B cell (primary cell): Measurements from ENCODE around the gene GDPD4. TPM values are rescaled to one million over a fixed set of nuclear protein-coding genes. Genes with fewer than 3 reads are reported as not detected.

ENCODE experiments used
- ATAC-seq: fragments of 200-7000 bp; cut with Tn5 transposase; one replicate; pipeline ENCODE4 v1.10.0; 2021; ENCODE audit warnings: low read depth, mild to moderate bottlenecking, moderate number of reproducible peaks, moderate library complexity
- CTCF ChIA-PET: fragments of 350-600 bp; sonication (Branson Sonifier 250); formaldehyde crosslinking; loops from one replicate; lab custom pipeline; 2021; ENCODE audit warnings: antibody characterized with exemption, inconsistent platforms; lab: Charles Lee
- POLR2A ChIA-PET: fragments of 350-600 bp; sonication (Branson Sonifier 250); formaldehyde crosslinking; loops from one replicate; lab custom pipeline; 2021; ENCODE audit warnings: antibody characterized with exemption; lab: Charles Lee
- DNase-seq: peaks from one replicate; pipeline ENCODE4 v3.0.0; 2013
- H2AFZ ChIP-seq: 2 replicates; pipeline ENCODE4 v1.6.1; 2012; ENCODE audit warnings: mild to moderate bottlenecking, low read depth, low read length; ENCODE audit not compliant: insufficient read depth, poor library complexity, severe bottlenecking
- H3K27ac ChIP-seq, 2 donors: 1 replicate in 1 of 2; 2 replicates in 1 of 2; pipeline ENCODE4 v1.5.1; 2012 to 2013; ENCODE audit warnings: low read length in 2 of 2, mild to moderate bottlenecking in 2 of 2, moderate library complexity in 1 of 2
- H3K27me3 ChIP-seq, 4 experiments: fragments of 200-600 bp in 1 of 4; sonication (generic) in 1 of 4; replicated peaks in 1 of 4; 1 replicate in 2 of 4; 2 replicates in 2 of 4; pipeline versions ENCODE4 v1.6.1 to v1.7.0; 2013 to 2016; ENCODE audit warnings: low read length in 3 of 4, mild to moderate bottlenecking in 2 of 4, mixed read lengths in 1 of 4, moderate library complexity in 1 of 4; ENCODE audit not compliant: insufficient read depth in 4 of 4, control insufficient read depth in 3 of 4; ENCODE audit errors: control extremely low read depth in 1 of 4
- H3K36me3 ChIP-seq, 2 experiments: replicated peaks in 1 of 2; 1 replicate in 1 of 2; 2 replicates in 1 of 2; pipeline versions ENCODE4 v1.6.1 to v1.7.1; 2013; ENCODE audit warnings: low read length in 1 of 2; ENCODE audit not compliant: insufficient read depth in 2 of 2, control insufficient read depth in 1 of 2; ENCODE audit errors: control extremely low read depth in 1 of 2, extremely low read depth in 1 of 2
- H3K4me1 ChIP-seq, 2 donors: fragments of 200-600 bp in 1 of 2; sonication (generic) in 1 of 2; 1 replicate in 1 of 2; 2 replicates in 1 of 2; pipeline versions ENCODE4 v1.5.1 to v1.6.1; 2013 to 2017; ENCODE audit warnings: low read length in 2 of 2; ENCODE audit not compliant: control insufficient read depth in 2 of 2, insufficient read depth in 2 of 2
- H3K4me2 ChIP-seq: replicated peaks from 2 replicates; pipeline ENCODE3; 2012; ENCODE audit warnings: mild to moderate bottlenecking, low read depth, low read length; ENCODE audit not compliant: poor library complexity, severe bottlenecking
- H3K4me3 ChIP-seq, 5 experiments: fragments of 200-600 bp in 1 of 5; sonication (generic) in 1 of 5; 1 replicate in 3 of 5; 2 replicates in 2 of 5; pipeline versions ENCODE4 v1.5.1 to v1.7.0; 2011 to 2016; ENCODE audit warnings: low read length in 4 of 5, mild to moderate bottlenecking in 4 of 5, low read depth in 2 of 5, control low read depth in 1 of 5, moderate library complexity in 1 of 5; ENCODE audit not compliant: insufficient read depth in 1 of 5; ENCODE audit errors: control extremely low read depth in 1 of 5, extremely low read depth in 1 of 5
- H3K79me2 ChIP-seq: fragments of 200-600 bp; sonication (generic); one replicate; pipeline ENCODE4 v1.6.0; 2016; ENCODE audit warnings: low read length; ENCODE audit not compliant: control insufficient read depth, insufficient read depth
- H3K9ac ChIP-seq: fragments of 200-600 bp; sonication (generic); 2 replicates; pipeline ENCODE4 v1.6.1; 2017; ENCODE audit warnings: mild to moderate bottlenecking, low read length, moderate library complexity
- H3K9me3 ChIP-seq, 3 donors: one replicate each; pipeline versions ENCODE4 v1.6.1 to v1.7.1; 2013; ENCODE audit warnings: low read length in 2 of 3; ENCODE audit not compliant: control insufficient read depth in 2 of 3, insufficient read depth in 1 of 3; ENCODE audit errors: control extremely low read depth in 1 of 3
- H4K20me1 ChIP-seq: 2 replicates; pipeline ENCODE4 v1.6.0; 2012; ENCODE audit warnings: mild to moderate bottlenecking, low read length; ENCODE audit not compliant: insufficient read depth, control insufficient read depth, poor library complexity, severe bottlenecking
- H3K27ac Mint-ChIP-seq: one replicate; pipeline ENCODE4 v1.8.0; 2021; ENCODE audit warnings: mixed read lengths
- H3K27me3 Mint-ChIP-seq: one replicate; pipeline ENCODE4 v1.8.0; 2021; ENCODE audit warnings: mixed read lengths
- H3K4me1 Mint-ChIP-seq: one replicate; pipeline ENCODE4 v1.8.0; 2021; ENCODE audit warnings: mixed read lengths
- H3K4me3 Mint-ChIP-seq: one replicate; pipeline ENCODE4 v1.8.0; 2021; ENCODE audit warnings: mixed read lengths
- H3K9me3 Mint-ChIP-seq: one replicate; pipeline ENCODE4 v1.8.0; 2022; ENCODE audit warnings: mixed read lengths; ENCODE audit not compliant: insufficient read depth
- EZH2 ChIP-seq: IDR thresholded peaks from 2 replicates; pipeline ENCODE4 v1.6.1; 2012; ENCODE audit warnings: borderline replicate concordance, low read depth, mild to moderate bottlenecking, moderate library complexity, low read length; ENCODE audit not compliant: insufficient read depth, poor library complexity, severe bottlenecking
- WGBS: methylation state at CpG from one replicate; pipeline ENCODE4 v1.1.5; 2013; ENCODE audit warnings: missing lambda C conversion rate; ENCODE audit not compliant: insufficient coverage; 5-methylcytosine and 5-hydroxymethylcytosine counted together
- intact Hi-C: fragments of 100-400 bp; cut with micrococcal nuclease; formaldehyde crosslinking; loops from one replicate; pipeline ENCODE4 v1.10.0; 2022
- polyA plus RNA-seq: library from polyadenylated mRNA; depleted of rRNA; stranded (reverse); fragments of >200 nt; gene quantifications from 2 replicates; pipeline ENCODE4 v1.2.3, GENCODE V29; 2012
- total RNA-seq, 2 donors: library from RNA; stranded (reverse); fragments of 120-200 nt in 1 of 2; gene quantifications; 1 replicate in 1 of 2; 2 replicates in 1 of 2; pipeline versions ENCODE4 v1.2.3 to v1.2.4, GENCODE V29; 2013 to 2022
- TF ChIP-seq, protein P1 (sequence below): fragments of 200-600 bp; IDR thresholded peaks from one replicate; pipeline ENCODE4 v1.8.0; 2022; ENCODE audit warnings: antibody characterized with exemption, mild to moderate bottlenecking

The GDPD4 gene
- total and polyA plus RNA-seq, 2 donors (not counting 1 experiment from before 2014, with no cell fraction given) = not detected

DNA sequence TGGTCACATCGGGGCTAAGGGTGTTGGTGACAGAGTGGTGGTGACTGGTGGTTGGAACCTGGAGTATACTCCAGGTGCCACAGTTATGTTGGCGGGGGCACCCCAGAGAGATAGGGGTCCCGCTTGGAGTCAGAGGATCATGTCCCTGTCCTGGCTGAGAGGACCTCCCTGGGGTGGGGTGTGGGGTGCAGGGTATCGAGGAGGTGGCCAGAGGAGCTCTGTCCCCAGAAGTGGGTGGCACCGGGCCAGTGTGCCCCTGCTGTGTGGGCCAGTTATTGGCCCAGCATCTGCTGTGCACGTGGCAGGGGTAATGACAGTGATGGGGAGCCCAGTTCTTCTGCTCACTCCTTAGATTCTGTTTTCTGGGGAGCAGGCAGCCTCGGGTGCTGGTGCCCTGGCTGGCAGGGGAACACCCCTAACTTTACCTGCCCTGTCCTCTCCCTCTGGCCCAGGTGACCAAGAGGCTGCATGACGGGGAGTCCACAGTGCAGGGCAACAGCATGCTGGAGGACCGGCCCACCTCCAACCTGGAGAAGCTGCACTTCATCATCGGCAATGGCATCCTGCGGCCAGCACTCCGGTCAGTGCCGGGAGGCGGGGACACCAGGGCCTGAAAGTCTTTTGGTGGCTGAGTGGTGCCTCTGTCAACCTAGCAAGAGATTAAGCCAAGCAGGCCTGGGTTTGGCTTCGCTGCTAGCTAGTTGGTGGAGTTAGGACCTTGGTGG is 117.2 kb downstream of the GDPD4 start:
- Histone ChIP-seq H3K79me2 (no peaks in the 10 kb centered on the region), H3K9me3 (no peaks in the 10 kb centered on the region), H3K4me3 (no peak overlapping the region), H3K27ac (no peak overlapping the region), H3K27me3 (no peaks in the 10 kb centered on the region), H2AFZ (no peak overlapping the region), H4K20me1 (no peaks in the 10 kb centered on the region), H3K9ac (no peak overlapping the region), H3K4me1 (no peaks in the 10 kb centered on the region), H3K36me3 (no peaks in the 10 kb centered on the region), H3K4me2 (no peak overlapping the region)
- H3K4me3 Mint-ChIP-seq = no peak overlapping the region
- no peaks in the 10 kb centered on the region for H3K27me3 Mint-ChIP-seq
- H3K4me1 Mint-ChIP-seq = no peaks in the 10 kb centered on the region
- TF ChIP-seq EZH2 = no peak
- TF ChIP-seq, protein P1, sequence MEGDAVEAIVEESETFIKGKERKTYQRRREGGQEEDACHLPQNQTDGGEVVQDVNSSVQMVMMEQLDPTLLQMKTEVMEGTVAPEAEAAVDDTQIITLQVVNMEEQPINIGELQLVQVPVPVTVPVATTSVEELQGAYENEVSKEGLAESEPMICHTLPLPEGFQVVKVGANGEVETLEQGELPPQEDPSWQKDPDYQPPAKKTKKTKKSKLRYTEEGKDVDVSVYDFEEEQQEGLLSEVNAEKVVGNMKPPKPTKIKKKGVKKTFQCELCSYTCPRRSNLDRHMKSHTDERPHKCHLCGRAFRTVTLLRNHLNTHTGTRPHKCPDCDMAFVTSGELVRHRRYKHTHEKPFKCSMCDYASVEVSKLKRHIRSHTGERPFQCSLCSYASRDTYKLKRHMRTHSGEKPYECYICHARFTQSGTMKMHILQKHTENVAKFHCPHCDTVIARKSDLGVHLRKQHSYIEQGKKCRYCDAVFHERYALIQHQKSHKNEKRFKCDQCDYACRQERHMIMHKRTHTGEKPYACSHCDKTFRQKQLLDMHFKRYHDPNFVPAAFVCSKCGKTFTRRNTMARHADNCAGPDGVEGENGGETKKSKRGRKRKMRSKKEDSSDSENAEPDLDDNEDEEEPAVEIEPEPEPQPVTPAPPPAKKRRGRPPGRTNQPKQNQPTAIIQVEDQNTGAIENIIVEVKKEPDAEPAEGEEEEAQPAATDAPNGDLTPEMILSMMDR = no peak
- CTCF ChIA-PET = no interaction called here
- no peaks in the 10 kb centered on the region for H3K9me3 Mint-ChIP-seq
- no peak overlapping the region for H3K27ac Mint-ChIP-seq
- 95% methylated on average over 15 of the region's 15 CpGs for WGBS
- intact Hi-C loops = no loop called here
- DNase-seq = no peak
- no peak for ATAC-seq
- POLR2A ChIA-PET = no interaction called here

DNA sequence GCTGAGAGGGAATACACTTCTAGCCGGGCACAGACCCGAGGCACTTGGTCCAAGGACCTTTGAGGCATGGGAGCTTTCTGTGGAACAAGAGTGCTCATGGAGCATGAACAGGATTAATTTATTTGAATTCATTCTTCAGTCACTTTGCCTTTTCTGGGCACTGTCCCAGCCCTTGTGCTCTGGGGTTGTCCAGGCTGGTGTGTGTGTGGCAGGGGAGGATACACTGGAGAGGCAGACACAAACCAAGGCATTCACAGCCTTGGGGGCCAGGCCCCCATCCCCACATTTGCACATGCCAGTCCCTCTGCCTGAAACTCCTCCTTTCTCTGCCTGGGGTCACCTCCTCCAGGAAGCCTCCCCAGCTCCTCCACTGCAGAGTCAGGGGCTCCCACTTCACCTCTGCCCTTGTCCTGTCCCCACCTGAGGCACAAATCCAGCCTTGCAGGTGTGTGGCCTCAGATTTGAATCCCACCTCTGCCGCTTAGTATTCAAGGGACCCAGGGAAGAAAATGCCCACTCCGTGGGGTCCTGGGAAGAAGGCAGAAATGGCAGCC is 118.0 kb downstream of the GDPD4 start:
- POLR2A ChIA-PET = no interaction called here

More for the DNA sequence above, 118.0 kb downstream of the GDPD4 start:
- Histone ChIP-seq H2AFZ (no peak overlapping the region), H3K79me2 (no peaks in the 10 kb centered on the region), H3K4me3 (no peak overlapping the region), H3K27ac (no peak overlapping the region), H3K4me1 (no peaks in the 10 kb centered on the region), H3K4me2 (no peak overlapping the region), H4K20me1 (no peaks in the 10 kb centered on the region), H3K9ac (no peak overlapping the region), H3K9me3 (no peaks in the 10 kb centered on the region), H3K36me3 (no peaks in the 10 kb centered on the region), H3K27me3 (no peaks in the 10 kb centered on the region)
- no peak overlapping the region for H3K27ac Mint-ChIP-seq
- DNase-seq (no peak), ATAC-seq (no peak)
- intact Hi-C loops = no loop called here
- 87% methylated on average over 4 of the region's 4 CpGs for WGBS
- no peak for TF ChIP-seq EZH2
- TF ChIP-seq, protein P1 = no peak
- H3K9me3 Mint-ChIP-seq = no peaks in the 10 kb centered on the region
- H3K4me1 Mint-ChIP-seq = no peaks in the 10 kb centered on the region
- no peaks in the 10 kb centered on the region for H3K27me3 Mint-ChIP-seq
- CTCF ChIA-PET = no interaction called here
- H3K4me3 Mint-ChIP-seq = no peak overlapping the region
